ENCODE measurements around the gene FBXO42. TPM values are rescaled to one million over a fixed set of nuclear protein-coding genes. Genes with fewer than 3 reads are reported as not detected.
"Not testable (repeated sequence)": the region's sequence is repeated elsewhere in the genome, so short reads cannot be mapped to it uniquely, and the experiment has no call there.

FBXO42 gene
- total and polyA plus RNA-seq, 4 donors = 5.9 to 9.4 (median 6.5) TPM

GRCh38 chr1:16349847-16350406, 2.4 kb downstream of the FBXO42 start:
- no peak for TF ChIP-seq NR2F2 (IDR thresholded peaks at IDR 0.05)
- Histone ChIP-seq H3K36me3 (ENCODE audit: control insufficient read depth in 4 of 4, insufficient read depth in 3 of 4, low read depth in 1 of 4, low read length in 3 of 4) (no peaks in the 10 kb centered on the region), H3K27me3 (ENCODE audit: control insufficient read depth in 4 of 4, insufficient read depth in 4 of 4, low read length in 3 of 4) (no peaks in the 10 kb centered on the region), H3K27ac (ENCODE audit: low read depth in 1 of 2, low read length in 2 of 2) (no peak overlapping the region), H3K9ac (ENCODE audit: low read depth in 1 of 2, low read length in 2 of 2) (no peak overlapping the region), H3K4me1 (ENCODE audit: control insufficient read depth in 4 of 4, insufficient read depth in 4 of 4, low read length in 3 of 4) (peaks cover 6 to 26% (median 16%) of the 10 kb centered on the region in 4 donors), H3K9me3 (ENCODE audit: control insufficient read depth in 4 of 4, low read length in 3 of 4) (no peaks in the 10 kb centered on the region), H3K4me3 (ENCODE audit: low read depth in 1 of 3, low read length in 3 of 3) (no peak overlapping the region)
- 66% methylated on average over 2 of the region's 2 CpGs for WGBS
- DNase-seq (ENCODE audit: low spot score) = no peak

- 97% methylated on average over 14 of the region's 14 CpGs for WGBS
- H3K4me1 ChIP-seq (ENCODE audit: control insufficient read depth in 4 of 4, insufficient read depth in 4 of 4, low read length in 3 of 4) = peaks cover 6 to 26% (median 16%) of the 10 kb centered on the region in 4 donors
- no peaks in the 10 kb centered on the region for H3K36me3 ChIP-seq (ENCODE audit: control insufficient read depth in 4 of 4, insufficient read depth in 3 of 4, low read depth in 1 of 4, low read length in 3 of 4)
- H3K4me3 ChIP-seq (ENCODE audit: low read depth in 1 of 3, low read length in 3 of 3) = no peak overlapping the region
- DNase-seq (ENCODE audit: low spot score) = no peak
- no peaks in the 10 kb centered on the region for H3K9me3 ChIP-seq (ENCODE audit: control insufficient read depth in 4 of 4, low read length in 3 of 4)
- H3K9ac ChIP-seq (ENCODE audit: low read depth in 1 of 2, low read length in 2 of 2) = no peak overlapping the region
- TF ChIP-seq REST (IDR thresholded peaks at IDR 0.05) = no peak
- no peak for TF ChIP-seq SP1 (IDR thresholded peaks at IDR 0.05)
- no peak for TF ChIP-seq NR2F2 (IDR thresholded peaks at IDR 0.05)
- TF ChIP-seq ZBTB33 (IDR thresholded peaks at IDR 0.05) = no peak
- TF ChIP-seq CTCF (IDR thresholded peaks at IDR 0.05; ENCODE audit: low read depth, low read length, missing input control) = no peak
- no peak for TF ChIP-seq RAD21 (IDR thresholded peaks at IDR 0.05)
- TF ChIP-seq YY1 (IDR thresholded peaks at IDR 0.05) = no peak
- no peak for TF ChIP-seq GABPA (IDR thresholded peaks at IDR 0.05 in 1 of 2, conservative IDR thresholded peaks at IDR 0.05 in 1 of 2)
- TF ChIP-seq MAX (IDR thresholded peaks at IDR 0.05) = no peak
- no peak for TF ChIP-seq FOXA2 (IDR thresholded peaks at IDR 0.05)
- no peak for TF ChIP-seq RXRA (IDR thresholded peaks at IDR 0.05)
- TF ChIP-seq TAF1 (conservative IDR thresholded peaks at IDR 0.05) = no peak
- no peak for TF ChIP-seq HNF4G (IDR thresholded peaks at IDR 0.05)
- TF ChIP-seq ATF3 (IDR thresholded peaks at IDR 0.05) = no peak
- TF ChIP-seq HNF4A (conservative IDR thresholded peaks at IDR 0.05) = no peak
- H3K27ac ChIP-seq (ENCODE audit: low read depth in 1 of 2, low read length in 2 of 2) = no peak overlapping the region
- no peaks in the 10 kb centered on the region for H3K27me3 ChIP-seq (ENCODE audit: control insufficient read depth in 4 of 4, insufficient read depth in 4 of 4, low read length in 3 of 4)
Measured at GRCh38 chr1:16348414-16349182, 3.7 kb downstream of the FBXO42 start.

GRCh38 chr1:16343276-16343675, 9.0 kb downstream of the FBXO42 start:
- not testable (repeated sequence) for H3K4me3 ChIP-seq (ENCODE audit: low read depth in 1 of 3, low read length in 3 of 3); H3K27me3 ChIP-seq (ENCODE audit: control insufficient read depth in 4 of 4, insufficient read depth in 4 of 4, low read length in 3 of 4); H3K36me3 ChIP-seq (ENCODE audit: control insufficient read depth in 4 of 4, insufficient read depth in 3 of 4, low read depth in 1 of 4, low read length in 3 of 4); H3K9ac ChIP-seq (ENCODE audit: low read depth in 1 of 2, low read length in 2 of 2); H3K9me3 ChIP-seq (ENCODE audit: control insufficient read depth in 4 of 4, low read length in 3 of 4); DNase-seq (ENCODE audit: low spot score); H3K4me1 ChIP-seq (ENCODE audit: control insufficient read depth in 4 of 4, insufficient read depth in 4 of 4, low read length in 3 of 4); H3K27ac ChIP-seq (ENCODE audit: low read depth in 1 of 2, low read length in 2 of 2)
- 97% methylated on average over 6 of the region's 6 CpGs for WGBS
